CD8-positive, alpha-beta memory T cell (primary cell): Measurements from ENCODE around the gene SSTR5. TPM values are rescaled to one million over a fixed set of nuclear protein-coding genes. Genes with fewer than 3 reads are reported as not detected.

Experiments
- CTCF ChIA-PET: fragments of 350-600 bp; sonication (Branson Sonifier 250); formaldehyde crosslinking; loops from one replicate; lab custom pipeline; 2021; ENCODE audit warnings: antibody characterized with exemption; lab: Charles Lee
- POLR2A ChIA-PET: fragments of 350-600 bp; sonication (Branson Sonifier 250); formaldehyde crosslinking; loops from one replicate; lab custom pipeline; 2021; ENCODE audit warnings: antibody characterized with exemption; lab: Charles Lee
- DNase-seq, 5 donors: peaks; one replicate each; pipeline versions ENCODE4 v3.0.0 to v3.0.0-alpha.2; 2020 to 2022; ENCODE audit warnings: mixed read lengths in 1 of 5
- H3K27ac ChIP-seq: one replicate; pipeline ENCODE4 v1.7.0; 2013; ENCODE audit warnings: low read depth, mild to moderate bottlenecking, low read length, moderate library complexity
- H3K27me3 ChIP-seq: 2 replicates; pipeline ENCODE4 v1.7.0; 2013; ENCODE audit warnings: low read length, mild to moderate bottlenecking; ENCODE audit not compliant: insufficient read depth, poor library complexity, severe bottlenecking
- H3K36me3 ChIP-seq: 2 replicates; pipeline ENCODE4 v1.7.0; 2013; ENCODE audit warnings: mild to moderate bottlenecking, low read length, moderate library complexity; ENCODE audit not compliant: insufficient read depth
- H3K4me1 ChIP-seq: 2 replicates; pipeline ENCODE4 v1.7.0; 2013; ENCODE audit warnings: mild to moderate bottlenecking, low read length, moderate library complexity; ENCODE audit not compliant: insufficient read depth
- H3K4me3 ChIP-seq: 2 replicates; pipeline ENCODE4 v1.7.0; 2013; ENCODE audit warnings: mild to moderate bottlenecking, low read length
- H3K9me3 ChIP-seq: 2 replicates; pipeline ENCODE4 v1.7.0; 2013; ENCODE audit warnings: mild to moderate bottlenecking, low read length
- H3K27ac Mint-ChIP-seq, 8 donors: one replicate each; pipeline ENCODE4 v1.8.0; 2020 to 2021; ENCODE audit warnings: mixed read lengths in 8 of 8, mild to moderate bottlenecking in 6 of 8, inconsistent platforms in 3 of 8, moderate library complexity in 3 of 8
- H3K27me3 Mint-ChIP-seq, 2 donors: one replicate each; pipeline ENCODE4 v1.8.0; 2020 to 2021; ENCODE audit warnings: mixed read lengths in 2 of 2, mild to moderate bottlenecking in 1 of 2, moderate library complexity in 1 of 2
- H3K36me3 Mint-ChIP-seq, 3 donors: one replicate each; pipeline ENCODE4 v1.8.0; 2020 to 2021; ENCODE audit warnings: mixed read lengths in 3 of 3, inconsistent platforms in 1 of 3, mild to moderate bottlenecking in 1 of 3
- H3K4me1 Mint-ChIP-seq, 3 donors: one replicate each; pipeline ENCODE4 v1.8.0; 2020 to 2021; ENCODE audit warnings: mixed read lengths in 3 of 3, inconsistent platforms in 1 of 3, mild to moderate bottlenecking in 1 of 3
- H3K4me3 Mint-ChIP-seq, 7 donors: one replicate each; pipeline ENCODE4 v1.8.0; 2020 to 2021; ENCODE audit warnings: mixed read lengths in 7 of 7, mild to moderate bottlenecking in 6 of 7, moderate library complexity in 4 of 7, inconsistent platforms in 2 of 7
- H3K9me3 Mint-ChIP-seq, 5 donors: one replicate each; pipeline ENCODE4 v1.8.0; 2020 to 2022; ENCODE audit warnings: mixed read lengths in 5 of 5, mild to moderate bottlenecking in 3 of 5, moderate library complexity in 2 of 5, inconsistent platforms in 1 of 5
- polyA plus RNA-seq: library from polyadenylated mRNA; unstranded; fragments of 300-500 nt; fragmentation: Illumina TruSeq; gene quantifications from one replicate; pipeline ENCODE4 v1.2.3, GENCODE V29; 2021
- total RNA-seq, 2 experiments: library from RNA; stranded (reverse); gene quantifications; one replicate each; pipeline ENCODE4 v1.2.3, GENCODE V29; 2021

Gene SSTR5
- total and polyA plus RNA-seq, 3 experiments from 2014 or later = not detected

GRCh38 chr16:1028524-1029258, 43.9 kb upstream of the SSTR5 start:
- Histone ChIP-seq H3K9me3 (no peaks in the 10 kb centered on the region), H3K36me3 (no peaks in the 10 kb centered on the region), H3K4me3 (no peak overlapping the region), H3K27me3 (no peaks in the 10 kb centered on the region), H3K4me1 (no peaks in the 10 kb centered on the region), H3K27ac (no peak overlapping the region)
- H3K4me3 Mint-ChIP-seq = no peak overlapping the region
- no peaks in the 10 kb centered on the region for H3K36me3 Mint-ChIP-seq
- peaks cover 4 to 8% of the 10 kb centered on the region in 2 donors for H3K27me3 Mint-ChIP-seq
- ChIA-PET CTCF (no interaction called here), POLR2A (no interaction called here)
- H3K9me3 Mint-ChIP-seq = no peaks in the 10 kb centered on the region
- H3K4me1 Mint-ChIP-seq = peaks cover 0 to 3% (median 0%) of the 10 kb centered on the region in 3 donors
- no peak overlapping the region for H3K27ac Mint-ChIP-seq
- no peak for DNase-seq

- no peak overlapping the region for H3K27ac ChIP-seq
- Mint-ChIP-seq H3K4me3 (no peak overlapping the region), H3K4me1 (peaks cover 0 to 3% (median 0%) of the 10 kb centered on the region in 3 donors), H3K36me3 (no peaks in the 10 kb centered on the region), H3K9me3 (no peaks in the 10 kb centered on the region), H3K27ac (no peak overlapping the region), H3K27me3 (peaks cover 4 to 8% of the 10 kb centered on the region in 2 donors)
- H3K4me3 ChIP-seq = no peak overlapping the region
- no peaks in the 10 kb centered on the region for H3K4me1 ChIP-seq
- CTCF ChIA-PET = no interaction called here
- DNase-seq = no peak
- no peaks in the 10 kb centered on the region for H3K36me3 ChIP-seq
- POLR2A ChIA-PET = no interaction called here
- no peaks in the 10 kb centered on the region for H3K27me3 ChIP-seq
- H3K9me3 ChIP-seq = no peaks in the 10 kb centered on the region
Observed at GRCh38 chr16:1029259-1029545, 43.3 kb upstream of the SSTR5 start.

GRCh38 chr16:1030473-1030901, 42.1 kb upstream of the SSTR5 start:
- no peaks in the 10 kb centered on the region for H3K9me3 ChIP-seq
- ChIA-PET CTCF (no interaction called here), POLR2A (no interaction called here)
- no peak for DNase-seq
- H3K27ac Mint-ChIP-seq = no peak overlapping the region
- no peaks in the 10 kb centered on the region for H3K27me3 ChIP-seq
- no peaks in the 10 kb centered on the region for H3K4me1 ChIP-seq
- H3K36me3 ChIP-seq = no peaks in the 10 kb centered on the region
- peaks cover 0 to 3% (median 0%) of the 10 kb centered on the region in 3 donors for H3K4me1 Mint-ChIP-seq
- no peak overlapping the region for H3K4me3 Mint-ChIP-seq
- peaks cover 6 to 8% of the 10 kb centered on the region in 2 donors for H3K27me3 Mint-ChIP-seq
- H3K27ac ChIP-seq = no peak overlapping the region
- H3K4me3 ChIP-seq = no peak overlapping the region
- no peaks in the 10 kb centered on the region for H3K36me3 Mint-ChIP-seq
- no peaks in the 10 kb centered on the region for H3K9me3 Mint-ChIP-seq

- Histone ChIP-seq H3K36me3 (no peaks in the 10 kb centered on the region), H3K4me1 (no peaks in the 10 kb centered on the region), H3K27me3 (no peaks in the 10 kb centered on the region), H3K27ac (no peak overlapping the region), H3K4me3 (no peak overlapping the region), H3K9me3 (no peaks in the 10 kb centered on the region)
- ChIA-PET CTCF (no interaction called here), POLR2A (no interaction called here)
- no peaks in the 10 kb centered on the region for H3K9me3 Mint-ChIP-seq
- H3K4me3 Mint-ChIP-seq = no peak overlapping the region
- H3K4me1 Mint-ChIP-seq = peaks cover 0 to 3% (median 0%) of the 10 kb centered on the region in 3 donors
- no peaks in the 10 kb centered on the region for H3K36me3 Mint-ChIP-seq
- H3K27me3 Mint-ChIP-seq = peaks cover 6 to 8% of the 10 kb centered on the region in 2 donors
- no peak for DNase-seq
- no peak overlapping the region for H3K27ac Mint-ChIP-seq
Observed at GRCh38 chr16:1031666-1032065, 40.9 kb upstream of the SSTR5 start.

GRCh38 chr16:1032607-1033006, 39.9 kb upstream of the SSTR5 start:
- Mint-ChIP-seq H3K27me3 (peaks cover 3 to 8% of the 10 kb centered on the region in 2 donors), H3K4me3 (no peak overlapping the region), H3K36me3 (no peaks in the 10 kb centered on the region), H3K27ac (no peak overlapping the region), H3K4me1 (peaks cover 0 to 3% (median 0%) of the 10 kb centered on the region in 3 donors), H3K9me3 (no peaks in the 10 kb centered on the region)
- H3K27ac ChIP-seq = no peak overlapping the region
- H3K9me3 ChIP-seq = no peaks in the 10 kb centered on the region
- ChIA-PET CTCF (no interaction called here), POLR2A (no interaction called here)
- no peaks in the 10 kb centered on the region for H3K36me3 ChIP-seq
- no peaks in the 10 kb centered on the region for H3K4me1 ChIP-seq
- no peak overlapping the region for H3K4me3 ChIP-seq
- DNase-seq = no peak
- no peaks in the 10 kb centered on the region for H3K27me3 ChIP-seq

- no peak overlapping the region for H3K27ac ChIP-seq
- H3K27ac Mint-ChIP-seq = no peak overlapping the region
- CTCF ChIA-PET = no interaction called here
Observed at GRCh38 chr16:1033128-1033679, 39.3 kb upstream of the SSTR5 start.

GRCh38 chr16:1034230-1035065, 38.1 kb upstream of the SSTR5 start:
- Mint-ChIP-seq H3K4me1 (no peaks in the 10 kb centered on the region), H3K27ac (no peak overlapping the region), H3K27me3 (peaks cover 2 to 3% of the 10 kb centered on the region in 2 donors), H3K36me3 (no peaks in the 10 kb centered on the region), H3K9me3 (no peaks in the 10 kb centered on the region), H3K4me3 (no peak overlapping the region)
- H3K27ac ChIP-seq = no peak overlapping the region
- H3K4me1 ChIP-seq = no peaks in the 10 kb centered on the region
- H3K4me3 ChIP-seq = no peak overlapping the region
- POLR2A ChIA-PET = no interaction called here
- no peaks in the 10 kb centered on the region for H3K36me3 ChIP-seq
- no peaks in the 10 kb centered on the region for H3K27me3 ChIP-seq
- H3K9me3 ChIP-seq = no peaks in the 10 kb centered on the region
- CTCF ChIA-PET = no interaction called here
- no peak for DNase-seq

More at GRCh38 chr16:1033128-1033679, 39.3 kb upstream of the SSTR5 start:
- Histone ChIP-seq H3K9me3 (no peaks in the 10 kb centered on the region), H3K4me1 (no peaks in the 10 kb centered on the region), H3K27me3 (no peaks in the 10 kb centered on the region), H3K36me3 (no peaks in the 10 kb centered on the region), H3K4me3 (no peak overlapping the region)
- no peaks in the 10 kb centered on the region for H3K9me3 Mint-ChIP-seq
- no peak for DNase-seq
- POLR2A ChIA-PET = no interaction called here
- no peak overlapping the region for H3K4me3 Mint-ChIP-seq
- no peaks in the 10 kb centered on the region for H3K36me3 Mint-ChIP-seq
- peaks cover 3 to 8% of the 10 kb centered on the region in 2 donors for H3K27me3 Mint-ChIP-seq
- H3K4me1 Mint-ChIP-seq = peaks cover 0 to 3% (median 0%) of the 10 kb centered on the region in 3 donors

GRCh38 chr16:1035066-1035415, 37.5 kb upstream of the SSTR5 start:
- Histone ChIP-seq H3K36me3 (no peaks in the 10 kb centered on the region), H3K4me3 (no peak overlapping the region), H3K4me1 (no peaks in the 10 kb centered on the region), H3K27ac (no peak overlapping the region), H3K9me3 (no peaks in the 10 kb centered on the region), H3K27me3 (no peaks in the 10 kb centered on the region)
- ChIA-PET CTCF (no interaction called here), POLR2A (no interaction called here)
- Mint-ChIP-seq H3K27me3 (peaks cover 0 to 2% of the 10 kb centered on the region in 2 donors), H3K4me3 (no peak overlapping the region), H3K9me3 (no peaks in the 10 kb centered on the region), H3K36me3 (no peaks in the 10 kb centered on the region), H3K4me1 (no peaks in the 10 kb centered on the region), H3K27ac (no peak overlapping the region)
- DNase-seq = no peak
